ENCODE data around the gene ZNF407. TPM values are rescaled to one million over a fixed set of nuclear protein-coding genes. Genes with fewer than 3 reads are reported as not detected.

The ZNF407 gene
- total and polyA plus RNA-seq, 2 of the 13 experiments (the other 11 are each of a cell fraction or from before 2014, with no cell fraction given) = 2.3 to 8.7 TPM

- no peaks in the 10 kb centered on the region for H4K20me1 ChIP-seq (ENCODE audit: insufficient read depth, low read length)
- in situ Hi-C loops (cut with HindIII; ENCODE audit: extremely low pct_ligation_motif_present, low pct_unique_long_range_greater_than_20kb) (no loop called here), intact Hi-C loops (cut with micrococcal nuclease; ENCODE audit: unreplicated experiment) (no loop called here)
- FAIRE-seq = no peak
- no peak overlapping the region for H3K4me3 ChIP-seq (replicated peaks in 1 of 3; ENCODE audit: insufficient read depth in 1 of 3, low read depth in 2 of 3, low read length in 3 of 3)
- H3K79me2 ChIP-seq (ENCODE audit: insufficient read depth, low read length) = no peaks in the 10 kb centered on the region
- DNase-seq (ENCODE audit: low spot score) = no peak
- peaks cover 8 to 59% of the 10 kb centered on the region in 2 experiments for H3K27me3 ChIP-seq (ENCODE audit: control insufficient read depth in 1 of 2, insufficient read depth in 2 of 2, low read length in 2 of 2)
- BruUV-seq (replicated peaks) = no TSS peak
- CTCF ChIA-PET (ENCODE audit: low intra/inter-chr PET ratio, low total read pairs) = no interaction called here
- no peaks in the 10 kb centered on the region for H3K4me1 ChIP-seq (ENCODE audit: insufficient read depth, low read length)
- no peak for TF ChIP-seq ZNF260 (CRISPR knock-in tag; IDR thresholded peaks at IDR 0.05; ENCODE audit: borderline replicate concordance, low read depth)
- no peak for TF ChIP-seq KMT2A (CRISPR knock-in tag; IDR thresholded peaks at IDR 0.05)
- TF ChIP-seq, protein P1, sequence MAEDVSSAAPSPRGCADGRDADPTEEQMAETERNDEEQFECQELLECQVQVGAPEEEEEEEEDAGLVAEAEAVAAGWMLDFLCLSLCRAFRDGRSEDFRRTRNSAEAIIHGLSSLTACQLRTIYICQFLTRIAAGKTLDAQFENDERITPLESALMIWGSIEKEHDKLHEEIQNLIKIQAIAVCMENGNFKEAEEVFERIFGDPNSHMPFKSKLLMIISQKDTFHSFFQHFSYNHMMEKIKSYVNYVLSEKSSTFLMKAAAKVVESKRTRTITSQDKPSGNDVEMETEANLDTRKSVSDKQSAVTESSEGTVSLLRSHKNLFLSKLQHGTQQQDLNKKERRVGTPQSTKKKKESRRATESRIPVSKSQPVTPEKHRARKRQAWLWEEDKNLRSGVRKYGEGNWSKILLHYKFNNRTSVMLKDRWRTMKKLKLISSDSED (CRISPR knock-in tag; IDR thresholded peaks at IDR 0.05) = no peak
- no peak for TF ChIP-seq HDAC6 (IDR thresholded peaks at IDR 0.05; ENCODE audit: low read depth, low read length)
- TF ChIP-seq SUZ12 (IDR thresholded peaks at IDR 0.05; ENCODE audit: low read depth, low read length) = no peak
- no peak for TF ChIP-seq ZNF34 (CRISPR knock-in tag; IDR thresholded peaks at IDR 0.05; ENCODE audit: borderline replicate concordance)
- no peak for TF ChIP-seq SMAD1 (CRISPR knock-in tag; IDR thresholded peaks at IDR 0.05; ENCODE audit: borderline replicate concordance, low read depth)
- TF ChIP-seq, protein P2, sequence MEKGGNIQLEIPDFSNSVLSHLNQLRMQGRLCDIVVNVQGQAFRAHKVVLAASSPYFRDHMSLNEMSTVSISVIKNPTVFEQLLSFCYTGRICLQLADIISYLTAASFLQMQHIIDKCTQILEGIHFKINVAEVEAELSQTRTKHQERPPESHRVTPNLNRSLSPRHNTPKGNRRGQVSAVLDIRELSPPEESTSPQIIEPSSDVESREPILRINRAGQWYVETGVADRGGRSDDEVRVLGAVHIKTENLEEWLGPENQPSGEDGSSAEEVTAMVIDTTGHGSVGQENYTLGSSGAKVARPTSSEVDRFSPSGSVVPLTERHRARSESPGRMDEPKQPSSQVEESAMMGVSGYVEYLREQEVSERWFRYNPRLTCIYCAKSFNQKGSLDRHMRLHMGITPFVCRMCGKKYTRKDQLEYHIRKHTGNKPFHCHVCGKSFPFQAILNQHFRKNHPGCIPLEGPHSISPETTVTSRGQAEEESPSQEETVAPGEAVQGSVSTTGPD (CRISPR knock-in tag; IDR thresholded peaks at IDR 0.05) = no peak
- no peak for TF ChIP-seq IKZF1 (IDR thresholded peaks at IDR 0.05)
- TF ChIP-seq ZNF564 (CRISPR knock-in tag; IDR thresholded peaks at IDR 0.05) = no peak
- no peak for TF ChIP-seq SAP130 (CRISPR knock-in tag; IDR thresholded peaks at IDR 0.05; ENCODE audit: low read depth)
- no peak for TF ChIP-seq PRMT3 (CRISPR knock-in tag; IDR thresholded peaks at IDR 0.05; ENCODE audit: borderline replicate concordance, low read depth)
- no peak for TF ChIP-seq NFIB (CRISPR knock-in tag; IDR thresholded peaks at IDR 0.05; ENCODE audit: borderline replicate concordance)
- no peak for TF ChIP-seq ZZZ3 (CRISPR knock-in tag; IDR thresholded peaks at IDR 0.05; ENCODE audit: borderline replicate concordance)
- no peak for TF ChIP-seq SPEN (CRISPR knock-in tag; IDR thresholded peaks at IDR 0.05; ENCODE audit: low read depth)
- TF ChIP-seq MED8 (CRISPR knock-in tag; IDR thresholded peaks at IDR 0.05; ENCODE audit: insufficient replicate concordance) = no peak
- TF ChIP-seq NONO (IDR thresholded peaks at IDR 0.05) = no peak
- no peak for TF ChIP-seq NONO (CRISPR knock-in tag; conservative IDR thresholded peaks at IDR 0.05)
- TF ChIP-seq YY1 (IDR thresholded peaks at IDR 0.05; ENCODE audit: insufficient read depth, insufficient replicate concordance, low read depth, low read length) = no peak
- TF ChIP-seq ZNF691 (CRISPR knock-in tag; IDR thresholded peaks at IDR 0.05; ENCODE audit: borderline replicate concordance, low read depth) = no peak
- 48% methylated on average over 15 of the region's 15 CpGs for WGBS (ENCODE audit: low lambda C conversion rate)
- H3K36me3 ChIP-seq (replicated peaks in 1 of 2; ENCODE audit: control insufficient read depth in 1 of 2, insufficient read depth in 2 of 2, low read length in 2 of 2) = no peaks in the 10 kb centered on the region
- H3K4me2 ChIP-seq (ENCODE audit: low read depth, low read length) = no peak overlapping the region
- no peak overlapping the region for H2AFZ ChIP-seq (ENCODE audit: low read length)
- H3K9ac ChIP-seq (ENCODE audit: insufficient read depth, low read depth, low read length) = no peak overlapping the region
- H3K9me3 ChIP-seq (ENCODE audit: low read length) = peaks cover 7% of the 10 kb centered on the region; the same call in 1 of the 2 replicates
- no peak for ATAC-seq
- POLR2A ChIA-PET = no interaction called here
- no peak overlapping the region for H3K27ac ChIP-seq (ENCODE audit: extremely low read length, insufficient read depth, low read length)
Measured at GRCh38 chr18:75104483-75104882, 506.8 kb downstream of the ZNF407 start.
